ENCODE data around the gene WDR82.

The WDR82 gene

GRCh38 chr3:52217409-52217805 lies 61.0 kb downstream of the WDR82 start:
- no peak for TF ChIP-seq CTCF (IDR thresholded peaks at IDR 0.05; ENCODE audit: extremely low read depth, insufficient read depth, missing control alignments)
- in situ Hi-C loops (cut with MboI; ENCODE audit: low pct_unique_long_range_greater_than_20kb, low sequenced_read_pairs, unreplicated experiment): no loop called here
- no peak for DNase-seq (ENCODE audit: low spot score)

GRCh38 chr3:52216585-52217408 lies 61.7 kb downstream of the WDR82 start:
- TF ChIP-seq CTCF (IDR thresholded peaks at IDR 0.05; ENCODE audit: extremely low read depth, insufficient read depth, missing control alignments): no peak
- in situ Hi-C loops (cut with MboI; ENCODE audit: low pct_unique_long_range_greater_than_20kb, low sequenced_read_pairs, unreplicated experiment): no loop called here
- DNase-seq (ENCODE audit: low spot score): no peak

- no peak for TF ChIP-seq CTCF (IDR thresholded peaks at IDR 0.05; ENCODE audit: extremely low read depth, insufficient read depth, missing control alignments)
- DNase-seq (ENCODE audit: low spot score): no peak
- in situ Hi-C loops (cut with MboI; ENCODE audit: low pct_unique_long_range_greater_than_20kb, low sequenced_read_pairs, unreplicated experiment): no loop called here
Measured at GRCh38 chr3:52215351-52215750, 63.1 kb downstream of the WDR82 start.

GRCh38 chr3:52213901-52214300 lies 64.5 kb downstream of the WDR82 start:
- DNase-seq (ENCODE audit: low spot score): no peak
- in situ Hi-C loops (cut with MboI; ENCODE audit: low pct_unique_long_range_greater_than_20kb, low sequenced_read_pairs, unreplicated experiment): no loop called here
- TF ChIP-seq CTCF (IDR thresholded peaks at IDR 0.05; ENCODE audit: extremely low read depth, insufficient read depth, missing control alignments): no peak

GRCh38 chr3:52213005-52213404 lies 65.4 kb downstream of the WDR82 start:
- in situ Hi-C loops (cut with MboI; ENCODE audit: low pct_unique_long_range_greater_than_20kb, low sequenced_read_pairs, unreplicated experiment): no loop called here
- no peak for DNase-seq (ENCODE audit: low spot score)
- TF ChIP-seq CTCF (IDR thresholded peaks at IDR 0.05; ENCODE audit: extremely low read depth, insufficient read depth, missing control alignments): no peak

GRCh38 chr3:52211268-52211891 lies 67.1 kb downstream of the WDR82 start:
- in situ Hi-C loops (cut with MboI; ENCODE audit: low pct_unique_long_range_greater_than_20kb, low sequenced_read_pairs, unreplicated experiment): no loop called here
- no peak for TF ChIP-seq CTCF (IDR thresholded peaks at IDR 0.05; ENCODE audit: extremely low read depth, insufficient read depth, missing control alignments)
- no peak for DNase-seq (ENCODE audit: low spot score)

All from GM13977 (cell line).